ENCODE results near the gene RCBTB2.
"Not testable (repeated sequence)": the region's sequence is repeated elsewhere in the genome, so short reads cannot be mapped to it uniquely, and the experiment has no call there.

Gene RCBTB2

DNA sequence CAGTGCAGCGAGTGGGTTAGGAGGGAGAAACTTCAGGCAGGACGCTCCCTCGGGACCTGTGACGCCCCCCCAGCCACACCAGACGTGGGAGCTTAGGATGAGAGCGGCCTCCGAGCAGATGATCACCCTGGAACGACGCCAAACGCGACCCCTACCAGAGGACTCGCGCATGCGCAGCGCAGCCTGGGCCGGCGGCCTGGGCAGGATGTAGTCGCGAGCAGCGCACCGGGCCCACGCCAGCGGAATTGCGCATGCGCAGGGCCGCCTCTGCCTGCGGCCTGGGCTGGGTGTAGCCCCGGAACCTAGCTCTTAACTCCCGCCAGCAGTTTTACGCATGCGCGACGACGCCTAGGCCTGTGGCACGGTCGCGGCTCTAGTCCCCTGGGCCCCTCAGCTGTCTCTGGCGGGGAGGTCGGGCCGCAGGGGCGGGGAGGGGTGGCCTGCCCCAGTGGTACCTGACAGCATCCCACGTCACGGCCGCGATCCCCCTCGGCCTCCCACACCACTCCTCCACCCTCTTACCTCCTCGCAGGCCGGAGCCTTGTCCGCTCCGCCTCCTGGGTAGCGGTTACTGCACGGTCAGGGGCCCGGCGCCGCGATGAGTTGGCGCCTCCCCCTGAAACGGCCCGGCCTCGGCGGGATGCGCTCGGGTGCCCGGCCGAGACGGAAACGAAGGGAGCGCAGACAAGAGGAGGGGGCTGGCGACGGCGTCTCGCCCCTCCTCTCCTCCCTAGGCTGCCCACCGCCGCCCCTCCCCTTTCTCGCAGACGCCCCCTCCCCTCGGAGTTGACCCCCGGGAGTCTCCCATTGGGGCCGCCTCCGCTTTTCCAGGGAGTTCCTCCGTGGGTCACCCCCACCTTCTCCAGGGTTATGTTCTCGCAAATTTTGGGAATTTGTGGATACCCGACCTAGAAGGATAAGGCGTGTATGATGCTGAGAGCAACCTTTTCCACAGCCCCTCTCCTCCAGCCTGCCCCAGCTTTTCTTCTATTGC lies at the start of gene RCBTB2:
RCBTB2 (minus strand) TSS at position 575 of the 994 bp plus-strand sequence. CDS start 11,141 bp downstream, outside the sequence.
- DNase-seq, result peak; percentile 95

DNA sequence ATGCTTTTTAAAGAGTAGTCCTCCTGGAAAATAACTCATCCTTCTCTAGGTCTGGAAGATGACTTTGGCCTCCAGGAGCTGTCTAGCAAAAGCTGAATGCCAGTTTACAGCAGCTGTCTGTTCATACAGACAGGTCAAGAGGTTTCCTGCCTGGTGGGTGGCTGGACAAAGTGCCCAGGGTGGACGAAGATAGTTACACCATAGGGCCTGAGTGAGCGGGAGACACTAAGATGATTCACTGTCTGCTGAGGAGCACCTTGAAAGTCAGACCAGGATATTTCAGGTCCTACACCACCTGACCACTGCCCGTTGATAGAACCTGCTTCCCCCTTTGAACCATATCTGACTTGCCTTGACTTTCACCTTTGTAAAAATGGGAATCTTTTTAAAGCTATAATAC lies 49.2 kb upstream of the RCBTB2 start:
- no peak for DNase-seq

DNA sequence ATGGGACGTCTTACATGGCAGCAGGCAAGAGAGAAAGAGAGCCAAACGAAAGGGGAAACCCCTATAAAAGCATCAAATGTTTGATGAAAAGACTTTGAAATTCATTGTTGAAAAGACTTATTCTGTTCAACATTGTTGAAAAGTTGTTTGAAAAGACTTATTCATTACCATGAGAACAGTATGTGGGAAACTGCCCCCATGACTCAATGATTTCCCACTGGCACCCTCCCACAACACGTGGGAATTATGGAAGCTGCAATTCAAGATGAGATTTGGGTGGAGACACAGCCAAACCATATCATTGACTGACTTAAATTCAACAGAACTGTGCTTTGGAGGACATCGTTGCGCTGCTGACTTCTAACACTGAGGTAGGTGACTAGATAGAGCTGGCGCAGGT lies 48.0 kb upstream of the RCBTB2 start:
- no peak for DNase-seq

DNA sequence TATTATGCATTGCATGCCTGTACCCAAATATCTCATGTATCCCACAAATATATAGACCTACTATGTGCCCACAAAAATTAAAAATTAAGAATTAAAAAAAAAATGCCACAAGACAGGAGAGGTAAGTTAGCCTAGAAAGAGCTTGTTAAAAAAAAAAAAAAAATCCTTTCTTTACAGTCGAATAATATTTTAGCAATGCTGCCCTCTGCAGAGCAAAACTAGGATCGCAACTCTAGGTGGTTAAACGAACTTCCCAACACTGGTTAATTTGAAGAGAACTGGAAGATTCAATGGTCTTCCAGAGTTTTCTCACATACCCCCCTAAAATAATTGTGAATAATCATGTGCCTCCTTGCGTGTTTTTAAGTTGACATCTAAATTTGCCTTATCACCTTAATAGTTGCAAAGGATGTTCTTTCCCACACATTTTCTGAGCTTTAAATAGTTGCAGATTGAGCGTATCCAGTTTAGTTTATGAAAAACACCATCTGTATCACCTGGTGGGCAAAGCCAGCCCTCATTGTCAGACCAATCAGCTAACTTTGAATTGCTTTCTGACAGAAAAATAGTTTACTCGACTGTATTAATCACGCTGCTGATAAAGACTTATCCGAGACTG lies 47.4 kb upstream of the RCBTB2 start:
- peak; percentile 59 for DNase-seq

GRCh38 chr13:48579919-48580180 lies 47.0 kb upstream of the RCBTB2 start:
- DNase-seq, result not testable (repeated sequence)

DNA sequence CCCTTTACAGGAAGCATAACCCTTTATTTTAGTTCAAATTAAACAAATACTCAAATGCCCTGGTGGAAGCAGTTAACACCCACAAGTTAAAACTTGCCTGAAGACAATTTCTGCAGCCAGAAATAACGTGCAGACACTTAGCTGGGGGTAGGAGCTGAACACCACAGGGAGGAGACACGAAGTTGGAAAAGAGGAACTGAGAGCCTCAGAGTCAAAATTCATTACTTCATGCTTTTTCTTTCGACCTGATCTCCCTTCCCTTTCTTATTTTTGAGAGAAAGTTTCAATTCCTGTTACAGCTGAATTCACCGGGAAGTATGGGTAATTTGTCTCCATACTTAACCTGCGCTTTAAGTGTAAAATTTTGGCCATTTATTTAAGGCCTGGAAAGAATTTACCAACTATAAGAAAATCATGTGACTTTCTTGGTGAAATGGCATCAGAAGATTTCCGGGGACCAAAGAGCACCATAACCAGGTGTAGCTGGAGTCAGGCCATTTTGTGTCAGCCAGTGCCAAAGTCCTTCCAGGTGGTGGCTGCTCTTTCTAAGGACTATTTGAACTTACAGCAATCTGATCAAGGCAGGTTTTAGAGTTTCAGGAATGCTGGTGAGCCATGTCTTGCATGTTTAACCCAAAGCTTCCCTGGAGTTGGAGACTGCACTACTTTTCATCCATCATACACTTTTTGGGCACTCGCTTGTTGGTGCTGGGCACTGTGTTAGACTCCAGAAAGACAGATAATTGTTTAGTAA lies 46.5 kb upstream of the RCBTB2 start:
- peak; percentile 60 for DNase-seq

- no peak for DNase-seq
These were observed 45.8 kb upstream of the RCBTB2 start for GRCh38 chr13:48578516-48579164.

DNA sequence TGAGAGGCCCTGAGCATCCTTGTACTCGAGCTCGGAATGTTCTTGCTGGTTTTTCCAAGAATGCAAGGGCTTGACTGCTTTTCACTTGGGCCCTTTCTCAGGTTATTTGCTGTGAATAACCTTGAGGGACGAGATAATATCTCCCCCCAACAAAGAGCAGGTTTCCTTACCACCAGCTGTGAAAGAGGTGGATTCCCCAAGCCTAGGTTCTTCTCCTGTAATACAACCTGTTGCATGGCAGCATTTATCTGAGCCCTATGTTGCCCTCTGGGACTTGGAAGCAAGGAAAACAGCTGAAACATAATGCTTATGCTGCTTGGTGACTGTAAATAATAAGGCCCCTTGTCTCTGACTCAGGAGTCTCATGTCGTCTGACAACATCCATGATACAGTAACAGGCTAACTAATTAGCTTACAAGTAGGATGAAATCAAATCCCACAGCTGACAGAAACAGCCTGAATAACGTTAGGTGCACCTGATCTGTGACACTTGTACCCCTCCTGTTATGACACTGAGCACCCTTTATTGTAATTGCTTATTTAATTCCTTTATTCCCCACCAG lies 43.6 kb upstream of the RCBTB2 start:
- DNase-seq, result peak; percentile 20

- no peak for DNase-seq
These were observed 42.2 kb upstream of the RCBTB2 start for GRCh38 chr13:48575031-48575430.

DNA sequence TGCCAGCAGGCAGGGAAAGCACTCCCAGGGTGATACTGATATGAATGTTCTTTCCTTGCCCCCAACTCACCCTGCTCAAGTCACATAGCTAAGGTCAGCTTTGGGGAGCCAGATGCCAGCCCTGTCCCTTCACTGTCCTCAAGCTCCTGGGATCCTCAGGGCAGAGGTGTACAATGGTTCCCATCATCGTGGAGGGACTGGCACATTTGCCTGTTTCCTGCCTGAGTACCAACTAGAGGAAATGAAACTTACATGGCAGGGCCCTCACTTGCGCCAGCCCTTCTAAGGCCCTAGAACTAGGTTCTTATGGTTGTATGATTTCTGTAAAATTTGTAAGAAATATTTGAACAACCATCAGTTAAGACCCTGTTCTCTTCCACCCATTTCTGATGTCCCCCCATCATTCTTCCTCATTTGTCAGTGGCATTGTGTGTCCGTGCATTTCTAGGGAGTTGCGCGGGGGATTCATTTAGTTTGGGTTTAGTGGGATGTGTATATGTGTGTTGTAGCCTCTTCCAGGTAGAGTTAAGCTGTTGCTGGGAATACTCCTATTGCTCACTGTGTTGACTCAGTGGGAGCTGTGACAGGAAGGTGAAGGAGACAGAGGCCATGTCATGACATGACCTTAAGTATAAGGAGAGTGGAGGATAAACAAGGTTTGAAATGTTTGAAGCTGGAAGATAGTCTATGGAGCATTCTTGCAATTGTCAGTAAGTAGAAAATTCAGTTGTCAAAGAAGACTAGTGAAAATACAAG lies 41.3 kb upstream of the RCBTB2 start:
- no peak for DNase-seq

GRCh38 chr13:48573213-48574007 lies 40.5 kb upstream of the RCBTB2 start:
- no peak for DNase-seq

DNA sequence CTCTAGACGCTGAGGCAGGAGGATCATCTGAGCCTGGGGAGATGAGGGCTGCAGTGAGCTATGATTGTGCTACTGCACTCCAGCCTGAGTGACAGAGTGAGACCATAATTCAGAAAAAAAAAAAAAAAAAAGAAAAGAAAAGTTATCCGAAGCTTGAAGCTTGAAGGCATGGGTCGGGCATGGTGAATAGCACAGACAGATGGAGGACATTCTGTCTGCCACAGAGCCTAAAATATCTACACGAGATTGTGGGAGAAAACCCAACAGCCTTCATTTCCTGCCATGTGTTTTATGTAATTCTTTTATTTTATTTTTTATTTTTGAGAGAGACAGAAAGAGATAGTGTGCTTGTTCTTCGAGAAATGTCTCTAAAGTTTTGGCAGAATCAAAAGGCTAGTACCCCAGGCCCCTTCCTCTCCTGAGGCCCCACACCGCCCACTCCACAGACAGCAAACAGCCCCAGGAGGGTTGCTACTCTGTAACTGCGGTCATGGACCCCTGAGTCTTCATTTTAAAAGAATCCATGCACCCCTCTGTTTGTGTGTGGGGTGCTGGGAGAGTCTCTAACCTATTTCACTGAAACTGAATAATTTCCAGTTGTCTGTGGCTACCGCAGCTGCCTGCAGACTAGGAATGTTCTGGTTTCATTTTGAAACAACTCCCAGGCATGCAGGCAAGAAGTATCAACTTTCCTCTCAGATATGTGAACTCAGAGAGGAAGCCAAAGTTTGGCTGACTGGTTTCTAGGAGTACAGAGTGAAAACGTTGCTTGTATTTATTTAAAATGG lies 38.4 kb upstream of the RCBTB2 start:
- DNase-seq, result no peak

- no peak for DNase-seq
These were observed 37.4 kb upstream of the RCBTB2 start for GRCh38 chr13:48570216-48570828.

DNA sequence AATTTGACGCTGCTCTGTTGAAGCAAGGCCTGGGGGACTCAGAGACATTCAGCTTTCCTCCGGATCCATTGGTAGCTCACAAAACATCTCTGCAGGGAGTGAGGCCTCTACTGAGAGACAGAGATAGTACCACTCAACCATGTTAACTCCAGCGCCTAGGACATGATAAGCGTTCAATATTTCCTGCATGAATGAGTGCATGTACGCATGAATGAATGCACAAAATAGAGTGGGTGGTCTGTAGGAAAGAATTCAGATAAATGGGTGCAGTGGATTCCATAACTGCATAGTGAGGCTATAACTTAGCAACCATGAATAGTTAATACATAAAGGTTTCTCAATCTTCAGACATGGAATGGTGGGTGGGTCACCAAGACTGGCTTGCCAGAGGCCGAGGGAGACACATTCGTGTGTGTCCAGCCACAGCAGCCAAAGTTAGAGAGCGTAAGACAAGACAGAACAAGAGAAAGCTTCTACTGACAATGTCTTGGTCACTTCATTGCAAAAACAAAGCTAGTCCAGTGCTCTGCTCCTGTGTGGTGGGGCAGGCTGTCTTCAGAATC lies 36.3 kb upstream of the RCBTB2 start:
- DNase-seq, result no peak

DNA sequence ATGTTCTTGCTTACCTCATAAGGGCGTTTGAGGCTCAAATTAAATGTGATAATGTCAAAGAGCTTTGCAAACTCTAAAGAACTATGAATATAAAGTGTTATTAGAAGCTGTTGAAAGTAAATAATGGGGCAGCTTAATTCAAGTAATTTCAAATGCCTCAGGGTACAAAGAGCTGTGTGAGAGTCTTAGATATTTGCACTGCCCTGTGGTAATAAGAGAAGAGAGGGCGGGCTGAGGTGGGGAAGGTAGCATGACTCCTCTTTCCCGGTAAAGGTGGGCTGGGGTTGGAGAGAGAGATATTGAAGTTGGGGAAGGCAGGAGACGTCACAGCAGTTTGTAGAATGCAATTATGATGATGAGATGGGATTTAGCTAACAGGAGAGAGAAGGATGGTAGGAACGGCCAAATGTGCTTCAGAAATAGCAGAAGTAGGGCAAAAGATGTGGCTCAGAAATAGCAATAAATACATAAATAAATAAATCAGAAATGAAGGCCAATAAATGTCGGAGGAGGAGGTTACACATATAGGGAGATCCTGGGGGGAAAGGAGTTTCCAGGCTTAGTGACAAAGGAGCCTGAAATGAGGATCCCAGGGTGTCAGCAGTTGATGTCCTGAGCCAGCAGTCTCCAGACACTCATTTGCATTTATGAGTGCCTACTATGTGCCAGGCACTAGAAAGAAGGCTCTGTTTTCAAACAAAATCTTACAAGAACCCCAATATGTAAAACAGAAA lies 35.7 kb upstream of the RCBTB2 start:
- DNase-seq, result peak; percentile 16

- no peak for DNase-seq
These were observed 34.9 kb upstream of the RCBTB2 start for GRCh38 chr13:48567515-48568369.

DNA sequence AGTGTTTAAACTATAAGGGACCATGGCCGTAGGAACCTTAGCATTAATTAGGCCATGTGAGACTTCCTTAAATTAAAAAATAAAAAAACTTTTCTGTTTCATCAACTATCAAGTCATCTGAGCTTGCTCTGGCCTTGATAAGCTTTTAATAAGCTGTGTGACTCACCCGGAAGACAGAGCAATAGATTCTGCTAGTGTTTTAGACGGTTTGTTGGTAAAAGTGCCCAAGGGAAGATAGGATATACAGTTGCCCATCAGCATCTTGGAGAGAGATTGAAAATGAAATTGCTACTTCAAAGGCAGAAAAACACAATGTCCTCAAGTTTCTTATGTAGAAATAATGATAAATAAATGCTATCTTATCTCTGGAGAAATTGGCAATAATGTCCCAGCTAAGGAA lies 31.2 kb upstream of the RCBTB2 start:
- DNase-seq, result no peak

DNA sequence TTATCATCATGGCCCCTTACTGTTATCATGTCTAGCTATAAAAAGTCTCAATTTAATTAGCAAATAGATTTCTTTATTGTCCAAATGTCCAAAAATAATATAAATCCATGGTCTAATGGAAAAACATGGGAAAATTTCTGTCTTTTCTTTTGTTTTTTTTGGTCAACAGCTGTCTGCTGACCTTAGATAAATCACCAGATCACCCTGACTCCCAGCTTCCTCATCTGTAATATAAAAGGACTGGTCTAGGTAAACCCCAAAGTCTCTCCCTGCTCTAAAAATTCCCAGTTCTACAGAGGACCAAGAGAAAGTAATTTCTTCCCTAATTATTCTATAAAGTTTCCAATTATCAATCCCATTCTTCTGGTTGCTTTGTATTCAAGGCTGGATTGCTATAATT lies 30.7 kb upstream of the RCBTB2 start:
- DNase-seq, result no peak
